Mesenchymal stem cell (in vitro differentiated cells and primary cell): ENCODE results near the gene BCR.

ENCODE experiments used
- DNase-seq: peaks from one replicate; pipeline ENCODE4 v3.0.0-alpha.2; 2013
- H2AFZ ChIP-seq: one replicate; pipeline ENCODE4 v1.6.1; 2013; ENCODE audit warnings: low read depth, mild to moderate bottlenecking, control low read depth, inconsistent platforms, low read length, moderate library complexity
- H2AK5ac ChIP-seq: 2 replicates; pipeline ENCODE4 v1.6.1; 2013; ENCODE audit warnings: low read length, moderate library complexity, mild to moderate bottlenecking, inconsistent platforms; ENCODE audit not compliant: severe bottlenecking
- H2BK120ac ChIP-seq: one replicate; pipeline ENCODE4 v1.6.1; 2013; ENCODE audit warnings: low read depth, mild to moderate bottlenecking, inconsistent platforms, low read length, moderate library complexity
- H2BK12ac ChIP-seq, 2 experiments: one replicate each; pipeline ENCODE4 v1.6.1; 2013; ENCODE audit warnings: inconsistent platforms in 2 of 2, low read length in 2 of 2, mild to moderate bottlenecking in 2 of 2, moderate library complexity in 2 of 2, control low read depth in 1 of 2
- H2BK15ac ChIP-seq: one replicate; pipeline ENCODE4 v1.6.1; 2013; ENCODE audit warnings: mild to moderate bottlenecking, low read depth, inconsistent platforms; ENCODE audit not compliant: poor library complexity, severe bottlenecking
- H2BK5ac ChIP-seq: 2 replicates; pipeline ENCODE4 v1.6.1; 2013; ENCODE audit warnings: low read depth, mild to moderate bottlenecking, low read length, control low read depth, inconsistent platforms; ENCODE audit not compliant: poor library complexity, severe bottlenecking
- H3K14ac ChIP-seq, 2 experiments: one replicate each; pipeline ENCODE4 v1.6.1; 2013; ENCODE audit warnings: inconsistent platforms in 2 of 2, low read length in 2 of 2, control low read depth in 1 of 2, mild to moderate bottlenecking in 1 of 2, moderate library complexity in 1 of 2
- H3K18ac ChIP-seq, 2 experiments: one replicate each; pipeline ENCODE4 v1.6.1; 2013; ENCODE audit warnings: inconsistent platforms in 2 of 2, low read length in 2 of 2, control low read depth in 1 of 2, low read depth in 1 of 2, mild to moderate bottlenecking in 1 of 2
- H3K23ac ChIP-seq, 2 experiments: one replicate each; pipeline ENCODE4 v1.6.1; 2013; ENCODE audit warnings: inconsistent platforms in 2 of 2, low read length in 2 of 2, mild to moderate bottlenecking in 2 of 2, moderate library complexity in 2 of 2, control low read depth in 1 of 2
- H3K27ac ChIP-seq: 2 replicates; pipeline ENCODE4 v1.5.1; 2013; ENCODE audit warnings: mild to moderate bottlenecking, moderate library complexity, low read length, control low read depth, inconsistent platforms; ENCODE audit not compliant: poor library complexity, severe bottlenecking
- H3K27me3 ChIP-seq, 2 experiments: 2 replicates each; pipeline versions ENCODE4 v1.6.1 to v1.7.0; 2013; ENCODE audit warnings: low read length in 2 of 2, mild to moderate bottlenecking in 2 of 2, moderate library complexity in 2 of 2, control low read depth in 1 of 2, inconsistent platforms in 1 of 2; ENCODE audit not compliant: control insufficient read depth in 1 of 2, insufficient read depth in 1 of 2
- H3K36me3 ChIP-seq, 2 experiments: 2 replicates each; pipeline versions ENCODE4 v1.6.1 to v1.7.0; 2013; ENCODE audit warnings: low read length in 2 of 2, control low read depth in 1 of 2, inconsistent platforms in 1 of 2, low read depth in 1 of 2, mild to moderate bottlenecking in 1 of 2; ENCODE audit not compliant: insufficient read depth in 2 of 2, control insufficient read depth in 1 of 2
- H3K4ac ChIP-seq, 2 experiments: one replicate each; pipeline ENCODE4 v1.6.1; 2013; ENCODE audit warnings: inconsistent platforms in 2 of 2, low read length in 2 of 2, mild to moderate bottlenecking in 2 of 2, moderate library complexity in 2 of 2, control low read depth in 1 of 2, low read depth in 1 of 2
- H3K4me1 ChIP-seq: 2 replicates; pipeline ENCODE4 v1.6.1; 2013; ENCODE audit warnings: low read depth, low read length, control low read depth; ENCODE audit not compliant: control insufficient read depth, insufficient read depth
- H3K4me2 ChIP-seq: 2 replicates; pipeline ENCODE4 v1.6.1; 2013; ENCODE audit warnings: low read length, mild to moderate bottlenecking, inconsistent platforms; ENCODE audit not compliant: poor library complexity, severe bottlenecking
- H3K4me3 ChIP-seq, 2 experiments: 2 replicates each; pipeline versions ENCODE4 v1.5.1 to v1.7.0; 2013; ENCODE audit warnings: low read length in 2 of 2, mild to moderate bottlenecking in 2 of 2, control low read depth in 1 of 2, low read depth in 1 of 2; ENCODE audit not compliant: insufficient read depth in 1 of 2
- H3K79me1 ChIP-seq: replicated peaks from 2 replicates; pipeline ENCODE4 v1.6.1; 2013; ENCODE audit warnings: mild to moderate bottlenecking, control low read depth, low read length, inconsistent platforms; ENCODE audit not compliant: poor library complexity, severe bottlenecking
- H3K9ac ChIP-seq: 2 replicates; pipeline ENCODE4 v1.7.0; 2013; ENCODE audit warnings: mild to moderate bottlenecking, low read length, moderate library complexity
- H3K9me3 ChIP-seq: 2 replicates; pipeline ENCODE4 v1.7.0; 2013; ENCODE audit warnings: mild to moderate bottlenecking, low read length; ENCODE audit not compliant: control insufficient read depth
- H4K8ac ChIP-seq: one replicate; pipeline ENCODE4 v1.6.1; 2013; ENCODE audit warnings: inconsistent platforms, mild to moderate bottlenecking, low read length, moderate library complexity
- H4K91ac ChIP-seq: one replicate; pipeline ENCODE4 v1.6.1; 2013; ENCODE audit warnings: mild to moderate bottlenecking, low read length, inconsistent platforms
- WGBS: methylation state at CpG from one replicate; pipeline ENCODE4 v1.1.7; 2013; ENCODE audit warnings: mixed read lengths; 5-methylcytosine and 5-hydroxymethylcytosine counted together

Gene BCR

DNA sequence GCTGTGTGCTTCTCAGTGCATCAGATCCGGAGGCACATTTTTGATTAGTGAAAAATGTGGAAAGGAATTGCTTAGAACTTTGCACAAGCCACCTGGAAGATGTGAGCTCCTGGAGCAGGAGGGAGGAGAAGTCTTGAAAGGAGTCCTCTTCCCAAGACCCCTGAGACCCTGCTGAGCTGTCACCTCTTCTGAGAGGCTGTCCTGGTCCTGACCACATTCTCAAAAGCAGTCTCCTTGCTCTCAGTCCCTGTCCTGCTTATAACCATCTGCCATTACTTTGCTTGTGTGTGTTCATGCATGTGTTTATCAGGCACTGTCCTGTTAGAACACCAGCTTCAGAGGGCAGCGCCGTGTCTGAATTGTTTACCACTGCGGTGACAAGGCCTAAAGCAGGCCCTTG is 86.5 kb downstream of the BCR start:
- no peak for DNase-seq
- H3K9ac ChIP-seq, result no peak overlapping the region
- no peak overlapping the region for H2BK12ac ChIP-seq
- H2AK5ac ChIP-seq, result no peak overlapping the region
- no peak overlapping the region for H2BK120ac ChIP-seq
- no peak overlapping the region for H3K27ac ChIP-seq
- no peak overlapping the region for H3K18ac ChIP-seq
- H3K27me3 ChIP-seq, result no peaks in the 10 kb centered on the region
- H3K14ac ChIP-seq, result no peak overlapping the region
- H2AFZ ChIP-seq, result no peak overlapping the region
- no peak overlapping the region for H2BK15ac ChIP-seq
- H2BK5ac ChIP-seq, result no peak overlapping the region
- no peak overlapping the region for H4K91ac ChIP-seq
- peaks cover 6% of the 10 kb centered on the region for H3K4me1 ChIP-seq
- peaks cover 1% of the 10 kb centered on the region for H3K79me1 ChIP-seq
- H3K23ac ChIP-seq, result no peak overlapping the region
- no peak overlapping the region for H3K4me3 ChIP-seq
- H3K4ac ChIP-seq, result no peak overlapping the region
- peaks cover 75 to 76% of the 10 kb centered on the region in 2 experiments for H3K36me3 ChIP-seq
- H4K8ac ChIP-seq, result no peak overlapping the region
- H3K4me2 ChIP-seq, result no peak overlapping the region
- H3K9me3 ChIP-seq, result no peaks in the 10 kb centered on the region
- 98% methylated on average over 4 of the region's 4 CpGs for WGBS

DNA sequence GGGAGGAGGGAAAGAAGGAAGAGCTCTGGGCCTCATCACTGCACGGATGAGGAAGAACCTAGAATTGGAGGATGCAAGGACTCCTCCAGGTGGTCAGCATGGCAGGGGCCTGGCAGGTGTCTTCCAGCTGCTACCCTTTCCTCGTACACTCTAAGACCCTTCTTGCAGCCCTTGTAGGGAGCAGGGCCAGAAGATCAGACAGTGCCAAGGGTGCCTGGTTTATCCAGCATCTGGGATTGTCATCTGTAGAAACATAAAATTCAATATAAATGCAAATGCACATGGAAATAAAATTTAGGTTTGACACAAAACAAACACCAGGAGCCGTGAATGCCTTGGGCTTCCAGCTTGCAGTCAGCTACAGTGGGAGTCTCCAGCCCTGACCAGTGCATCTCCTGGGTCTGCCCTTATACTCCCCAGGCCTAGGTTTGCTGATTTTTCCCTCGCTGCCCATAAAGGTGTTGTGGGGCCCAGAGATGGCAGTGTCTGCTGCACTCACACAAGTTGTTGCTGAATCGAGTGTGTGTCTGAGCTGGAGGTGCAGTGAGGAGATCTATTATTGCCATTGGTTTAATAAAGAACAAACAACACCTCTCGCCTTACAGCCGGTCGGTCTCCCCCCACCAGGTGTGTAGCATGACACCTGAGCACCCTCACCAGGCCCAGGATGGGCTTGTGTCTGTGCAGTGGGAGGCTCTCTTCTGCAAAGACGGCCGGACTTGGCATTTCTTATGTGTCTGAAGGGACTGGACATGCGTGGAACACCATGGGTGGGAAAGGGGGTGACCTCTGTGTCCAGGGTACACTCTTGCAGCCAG is 87.1 kb downstream of the BCR start:
- peaks cover 76% of the 10 kb centered on the region in 2 experiments for H3K36me3 ChIP-seq

DNA sequence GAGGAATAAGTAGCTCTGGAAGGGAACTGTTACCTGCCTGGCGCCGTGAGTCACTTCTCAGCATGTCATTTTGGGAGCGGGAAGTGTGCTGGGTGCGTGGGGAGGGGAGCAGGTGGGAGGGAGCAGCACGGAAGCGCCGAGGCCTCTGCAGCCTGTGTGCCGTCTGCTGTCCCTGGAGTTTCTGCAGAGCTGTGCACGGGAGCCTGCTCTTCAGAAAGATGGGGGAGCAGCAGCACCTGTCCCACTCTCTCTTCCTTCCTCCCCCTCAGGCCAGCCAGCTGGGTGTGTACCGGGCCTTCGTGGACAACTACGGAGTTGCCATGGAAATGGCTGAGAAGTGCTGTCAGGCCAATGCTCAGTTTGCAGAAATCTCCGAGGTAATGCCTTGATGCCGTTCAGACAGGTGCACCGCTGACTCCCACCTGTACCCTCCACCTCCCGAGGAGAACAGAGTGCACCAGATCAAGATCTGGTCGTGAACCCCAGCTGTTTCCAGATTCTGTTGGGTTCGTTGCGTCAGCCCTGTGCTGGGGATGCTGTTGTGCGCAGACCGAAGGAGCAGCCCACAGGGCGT is 87.9 kb downstream of the BCR start:
- Histone ChIP-seq H3K18ac (no peak overlapping the region), H2AFZ (no peak overlapping the region), H2BK15ac (no peak overlapping the region), H3K27ac (no peak overlapping the region), H3K14ac (no peak overlapping the region), H3K9ac (no peak overlapping the region), H2BK120ac (no peak overlapping the region), H3K36me3 (peaks cover 76 to 82% of the 10 kb centered on the region in 2 experiments), H4K91ac (no peak overlapping the region), H2BK12ac (no peak overlapping the region), H3K9me3 (no peaks in the 10 kb centered on the region), H3K27me3 (no peaks in the 10 kb centered on the region), H2BK5ac (no peak overlapping the region), H4K8ac (no peak overlapping the region), H3K4ac (no peak overlapping the region), H3K4me3 (no peak overlapping the region), H3K79me1 (peaks cover 1% of the 10 kb centered on the region), H3K4me1 (peaks cover 6% of the 10 kb centered on the region), H2AK5ac (no peak overlapping the region), H3K23ac (no peak overlapping the region), H3K4me2 (no peak overlapping the region)
- WGBS, result 93% methylated on average over 20 of the region's 22 CpGs
- DNase-seq, result no peak

More for the DNA sequence above, 87.1 kb downstream of the BCR start:
- Histone ChIP-seq H3K14ac (no peak overlapping the region), H3K23ac (no peak overlapping the region), H2BK15ac (no peak overlapping the region), H2AK5ac (no peak overlapping the region), H3K27ac (no peak overlapping the region), H3K4ac (no peak overlapping the region), H2BK5ac (no peak overlapping the region), H2BK12ac (no peak overlapping the region), H3K9ac (no peak overlapping the region), H3K79me1 (peaks cover 1% of the 10 kb centered on the region), H4K91ac (no peak overlapping the region), H4K8ac (no peak overlapping the region), H2BK120ac (no peak overlapping the region), H3K4me2 (no peak overlapping the region), H2AFZ (no peak overlapping the region), H3K9me3 (no peaks in the 10 kb centered on the region), H3K27me3 (no peaks in the 10 kb centered on the region), H3K4me1 (peaks cover 6% of the 10 kb centered on the region), H3K4me3 (no peak overlapping the region), H3K18ac (no peak overlapping the region)
- DNase-seq, result no peak
- 96% methylated on average over 10 of the region's 11 CpGs for WGBS

DNA sequence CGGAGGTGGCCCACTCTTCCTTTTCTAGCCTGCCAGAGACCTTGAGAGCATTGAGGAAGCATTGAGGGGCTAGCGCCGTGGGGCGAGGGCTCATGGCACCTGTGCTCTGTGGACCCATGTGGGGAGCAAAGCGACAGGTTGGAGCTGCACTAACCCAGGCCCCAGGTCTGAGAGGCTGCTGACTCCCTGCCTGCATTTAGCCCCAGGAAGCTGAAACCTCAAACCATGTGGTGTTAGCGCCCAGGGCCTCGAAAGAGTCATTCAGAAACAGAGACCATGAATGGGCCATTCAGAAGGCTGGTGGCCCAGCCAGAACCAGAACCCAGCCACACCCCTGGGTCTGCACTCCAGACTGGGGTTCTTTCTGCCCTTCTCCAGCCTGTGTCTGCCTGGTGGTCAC is 88.6 kb downstream of the BCR start:
- no peak overlapping the region for H4K8ac ChIP-seq
- peaks cover 1% of the 10 kb centered on the region for H3K79me1 ChIP-seq
- H3K36me3 ChIP-seq, result peaks cover 76 to 82% of the 10 kb centered on the region in 2 experiments
- no peaks in the 10 kb centered on the region for H3K9me3 ChIP-seq
- no peak overlapping the region for H3K27ac ChIP-seq
- no peak overlapping the region for H3K4me3 ChIP-seq
- peaks cover 6% of the 10 kb centered on the region for H3K4me1 ChIP-seq
- no peak overlapping the region for H2BK5ac ChIP-seq
- H3K18ac ChIP-seq, result no peak overlapping the region
- 93% methylated on average over 7 of the region's 7 CpGs for WGBS
- no peak overlapping the region for H2BK15ac ChIP-seq
- H3K23ac ChIP-seq, result no peak overlapping the region
- no peak overlapping the region for H2BK120ac ChIP-seq
- no peak overlapping the region for H2AK5ac ChIP-seq
- no peak overlapping the region for H2AFZ ChIP-seq
- H2BK12ac ChIP-seq, result no peak overlapping the region
- no peak for DNase-seq
- H3K27me3 ChIP-seq, result no peaks in the 10 kb centered on the region
- H3K14ac ChIP-seq, result no peak overlapping the region
- no peak overlapping the region for H4K91ac ChIP-seq
- no peak overlapping the region for H3K4ac ChIP-seq
- H3K9ac ChIP-seq, result no peak overlapping the region
- no peak overlapping the region for H3K4me2 ChIP-seq
